Measurements from ENCODE around the gene ERVV-1.
"Not testable (repeated sequence)": the region's sequence is repeated elsewhere in the genome, so short reads cannot be mapped to it uniquely, and the experiment has no call there.

Gene ERVV-1

GRCh38 chr19:53028306-53028705, 14.6 kb downstream of the ERVV-1 start:
- DNase-seq: not testable (repeated sequence)

DNA sequence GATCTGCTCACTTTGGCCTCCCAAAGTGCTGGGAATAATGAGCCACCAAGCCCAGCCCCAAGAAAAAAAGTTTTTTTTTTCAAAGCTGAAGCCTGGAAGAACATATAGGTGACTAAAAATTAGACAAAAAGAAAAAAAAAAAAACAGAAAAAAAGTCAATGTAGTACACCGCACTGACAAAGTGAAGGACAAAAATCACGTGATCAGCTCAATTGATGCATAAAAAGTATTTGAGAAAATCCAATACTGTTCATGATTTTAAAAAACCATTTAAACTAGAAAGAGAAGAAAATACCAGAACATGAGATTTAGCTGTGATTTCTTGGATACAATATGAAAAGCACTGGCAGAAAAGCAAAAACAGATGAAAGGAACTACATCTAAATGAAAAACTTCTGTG, 20.3 kb downstream of the ERVV-1 start:
- no peak for DNase-seq

DNA sequence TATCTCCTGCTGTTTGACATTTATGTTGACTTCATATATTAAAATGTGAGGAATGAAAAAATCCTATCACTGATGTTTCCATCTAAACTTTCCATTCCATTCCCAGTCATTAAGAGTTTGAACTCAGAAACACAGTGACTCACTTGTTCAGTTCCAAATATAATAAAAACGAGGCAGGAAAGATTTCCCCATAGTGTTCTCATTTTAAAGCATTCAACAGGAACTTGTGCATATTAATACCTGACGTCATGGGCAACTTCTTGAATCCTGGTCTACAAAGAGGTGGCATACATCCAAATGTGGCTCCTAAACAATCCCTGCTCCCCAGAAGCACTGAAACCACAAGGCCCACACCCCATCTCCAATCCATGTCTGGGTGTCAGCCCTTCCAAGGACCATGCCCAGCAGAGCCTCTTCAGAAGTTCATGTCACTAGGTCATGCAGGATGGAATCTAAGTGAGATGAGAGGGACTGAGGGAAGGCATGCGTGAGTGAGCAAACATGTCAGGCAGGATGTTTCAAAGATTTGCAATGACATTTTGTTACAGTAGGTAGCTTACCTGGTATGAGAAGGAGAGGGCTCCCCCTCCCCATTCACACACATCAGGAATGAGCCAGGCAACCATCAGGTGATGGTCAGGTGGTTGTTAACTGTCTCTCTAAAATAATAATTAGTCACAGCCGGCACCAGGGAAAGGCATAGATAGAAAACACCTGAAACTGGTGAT, 21.4 kb downstream of the ERVV-1 start:
- DNase-seq: no peak

- no peak for DNase-seq
Observed at GRCh38 chr19:53037101-53038097, 23.7 kb downstream of the ERVV-1 start.

- DNase-seq: no peak
Observed at GRCh38 chr19:53041366-53041765, 27.6 kb downstream of the ERVV-1 start.

- no peak for DNase-seq
Observed at GRCh38 chr19:53045536-53045935, 31.8 kb downstream of the ERVV-1 start.

- DNase-seq: no peak
Observed at GRCh38 chr19:53047379-53047778, 33.7 kb downstream of the ERVV-1 start.

DNA sequence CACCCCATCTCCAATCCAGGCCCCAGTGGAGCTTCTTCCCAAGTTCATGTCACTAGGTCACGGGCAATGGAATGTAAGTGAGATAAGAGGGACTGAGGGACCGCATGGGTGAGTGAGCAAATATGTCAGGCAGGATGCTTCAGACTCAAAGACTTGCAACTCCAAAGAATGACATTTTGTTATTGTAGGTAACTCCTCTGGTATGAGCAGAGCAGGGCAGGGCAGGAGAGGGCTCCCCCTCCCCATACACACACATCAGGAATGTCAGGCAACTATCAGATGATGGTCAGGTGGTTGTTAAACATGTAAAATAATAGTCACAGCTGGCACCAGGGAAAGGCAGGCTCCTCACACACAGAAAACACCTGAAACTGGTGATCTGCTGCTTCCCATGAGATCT, 41.4 kb downstream of the ERVV-1 start:
- no peak for DNase-seq

DNA sequence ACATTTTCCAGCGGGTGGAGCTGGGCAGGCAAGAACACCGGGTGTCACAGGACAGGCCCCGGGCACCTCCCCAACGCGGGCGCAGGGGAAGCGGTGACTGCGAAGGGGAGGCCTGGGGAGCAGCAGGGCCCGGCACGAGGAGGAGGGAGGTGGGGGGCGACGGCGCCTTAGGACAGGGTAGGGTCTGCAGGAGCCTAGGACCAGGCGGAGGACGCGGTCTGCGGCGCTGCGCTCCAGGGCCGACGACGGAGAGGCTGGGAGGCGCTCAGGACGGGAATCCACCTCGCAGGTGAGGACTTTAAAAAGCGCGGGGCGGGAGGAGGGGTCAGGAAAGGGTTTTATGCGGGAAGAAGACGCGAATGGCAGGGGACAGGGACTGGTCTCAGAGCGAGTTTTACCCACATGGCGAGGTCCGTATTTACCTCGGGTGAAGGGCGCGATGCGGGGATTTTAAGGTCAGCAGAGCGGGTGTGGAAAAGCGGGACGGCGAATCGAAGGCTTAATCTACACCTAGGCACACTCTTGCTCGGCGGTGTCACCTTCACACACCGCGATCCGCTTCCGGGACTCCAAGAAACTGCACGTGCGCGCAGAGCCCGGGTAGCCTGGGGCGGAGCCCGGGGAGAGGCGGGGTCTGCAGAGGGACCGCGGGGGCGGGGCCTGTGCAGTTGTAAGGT, 44.3 kb downstream of the ERVV-1 start:
- no peak for DNase-seq
